HepG2 (cell line): ENCODE measurements around the gene THADA.

Experiments used
- CREB1 ChIP-seq, 2 experiments: fragments of 450-650 bp in 1 of 2; IDR thresholded peaks; 2 replicates each; pipeline ENCODE4 v1.6.1; 2016 to 2017; ENCODE audit warnings: control low read depth in 1 of 2, mild to moderate bottlenecking in 1 of 2, missing compliant biosample characterization in 1 of 2, missing genetic modification characterization in 1 of 2
- CTCF ChIP-seq: sonication (generic); formaldehyde crosslinking; IDR thresholded peaks from 2 replicates; pipeline ENCODE4 v1.5.0; 2020; ENCODE audit warnings: mild to moderate bottlenecking, missing genetic modification reagents, moderate library complexity
- POLR2AphosphoS5 ChIP-seq: IDR thresholded peaks from 2 replicates; pipeline ENCODE4 v1.6.1; 2012; ENCODE audit warnings: low read depth, low read length
- ZFAT ChIP-seq: sonication (generic); formaldehyde crosslinking; conservative IDR thresholded peaks from 2 replicates; pipeline ENCODE4 v1.8.1; 2023; ENCODE audit warnings: missing genetic modification reagents, inconsistent platforms
- ZNF740 ChIP-seq: sonication (generic); formaldehyde crosslinking; IDR thresholded peaks from 2 replicates; pipeline ENCODE4 v1.4.0; 2020; ENCODE audit warnings: missing genetic modification reagents

GRCh38 chr2:43541165-43541564, 54.7 kb downstream of the THADA start:
- TF ChIP-seq POLR2AphosphoS5 (no peak), CTCF (CRISPR knock-in tag) (no peak), ZFAT (CRISPR knock-in tag) (no peak), ZNF740 (CRISPR knock-in tag) (no peak), CREB1 (IDR thresholded peaks at IDR 0.05) (no peak), CREB1 (CRISPR knock-in tag; IDR thresholded peaks at IDR 0.05) (no peak)
